HepG2 (cell line): ENCODE data around the gene KANSL3. TPM values are rescaled to one million over a fixed set of nuclear protein-coding genes. Genes with fewer than 3 reads are reported as not detected.
A peak's percentile ranks its signal among the peaks of the same experiment; 100 is the strongest.

Experiments
- AHDC1 ChIP-seq: sonication (generic); formaldehyde crosslinking; IDR thresholded peaks from 2 replicates; pipeline ENCODE4 v1.5.1; 2020; ENCODE audit warnings: mild to moderate bottlenecking, missing genetic modification reagents, borderline replicate concordance
- GRHL1 ChIP-seq: sonication (generic); formaldehyde crosslinking; conservative IDR thresholded peaks from 2 replicates; pipeline ENCODE4 v1.8.0; 2022; ENCODE audit warnings: missing genetic modification reagents
- HNF4A ChIP-seq: sonication (generic); formaldehyde crosslinking; IDR thresholded peaks from 2 replicates; pipeline ENCODE4 v1.4.0; 2020; ENCODE audit warnings: missing genetic modification reagents
- HNRNPL ChIP-seq: fragments of 200-400 bp; formaldehyde crosslinking; IDR thresholded peaks from 2 replicates; pipeline ENCODE4 v1.6.1; 2017; ENCODE audit warnings: mild to moderate bottlenecking, low read depth, low read length
- KDM4B ChIP-seq: sonication (generic); formaldehyde crosslinking; IDR thresholded peaks from 2 replicates; pipeline ENCODE4 v1.4.0; 2020; ENCODE audit warnings: missing genetic modification reagents
- MTF1 ChIP-seq: sonication (generic); formaldehyde crosslinking; IDR thresholded peaks from 2 replicates; pipeline ENCODE4 v1.5.0; 2020; ENCODE audit warnings: missing genetic modification reagents
- NCOA5 ChIP-seq: sonication (generic); formaldehyde crosslinking; IDR thresholded peaks from 2 replicates; pipeline ENCODE4 v1.4.0; 2020; ENCODE audit warnings: missing genetic modification reagents
- POLR2A ChIP-seq, 2 experiments: IDR thresholded peaks; 2 replicates each; pipeline ENCODE4 v1.6.1; 2011; ENCODE audit warnings: low read depth in 2 of 2, low read length in 2 of 2, mild to moderate bottlenecking in 1 of 2, moderate library complexity in 1 of 2; ENCODE audit not compliant: insufficient read depth in 1 of 2
- RARA ChIP-seq: IDR thresholded peaks from 2 replicates; pipeline ENCODE4 v1.6.1; 2016; ENCODE audit warnings: missing genetic modification reagents, missing compliant biosample characterization
- ZNF180 ChIP-seq: sonication (generic); formaldehyde crosslinking; IDR thresholded peaks from 2 replicates; pipeline ENCODE4 v1.4.0; 2020; ENCODE audit warnings: low read depth, missing genetic modification reagents, borderline replicate concordance
- ZNF362 ChIP-seq: sonication (generic); formaldehyde crosslinking; IDR thresholded peaks from 2 replicates; pipeline ENCODE4 v1.4.0; 2020; ENCODE audit warnings: missing genetic modification reagents, mild to moderate bottlenecking, borderline replicate concordance
- ZNF530 ChIP-seq: sonication (generic); formaldehyde crosslinking; IDR thresholded peaks from 2 replicates; pipeline ENCODE4 v1.5.0; 2020; ENCODE audit warnings: low read depth, mild to moderate bottlenecking, missing genetic modification reagents
- ZNF737 ChIP-seq: sonication (generic); formaldehyde crosslinking; IDR thresholded peaks from 2 replicates; pipeline ENCODE4 v1.5.0; 2020; ENCODE audit warnings: missing genetic modification reagents, mild to moderate bottlenecking, borderline replicate concordance
- ZSCAN31 ChIP-seq: sonication (generic); formaldehyde crosslinking; IDR thresholded peaks from 2 replicates; pipeline ENCODE4 v1.5.0; 2020; ENCODE audit warnings: low read depth, mild to moderate bottlenecking, missing genetic modification reagents
- polyA plus RNA-seq, 8 experiments: library from polyadenylated mRNA; depleted of rRNA in 3 of 8; stranded (reverse) in 7 of 8; unstranded in 1 of 8; fragments of >200 nt; fragmentation: Illumina TruSeq in 4 of 8; extraction: Trizol in 4 of 8; gene quantifications; 2 replicates each; pipeline versions ENCODE4 v1.2.1 to v1.2.3, GENCODE V29; 2011 to 2016; ENCODE audit warnings: low read depth in 4 of 8, missing spikeins in 1 of 8, mixed read lengths in 1 of 8; ENCODE audit not compliant: insufficient read depth in 1 of 8
- total RNA-seq, 5 experiments: library from RNA; depleted of rRNA; stranded (reverse); fragments of >200 nt; fragmentation: Illumina TruSeq; extraction: Trizol; gene quantifications; 2 replicates each; pipeline ENCODE4 v1.2.3, GENCODE V29; 2016; ENCODE audit warnings: low read depth in 1 of 5

The KANSL3 gene
- total and polyA plus RNA-seq, 2 of the 13 experiments (the other 11 are each of a cell fraction or from before 2014, with no cell fraction given), result 20.8 to 37.3 TPM

GRCh38 chr2:96637385-96638143 lies 548 bp downstream of the KANSL3 start (continued):
- TF ChIP-seq AHDC1 (CRISPR knock-in tag) (no peak), GRHL1 (no peak), ZSCAN31 (CRISPR knock-in tag) (0 out of 2 replicates have a peak, but pooled peaks have one; percentile 12), ZNF530 (CRISPR knock-in tag) (no peak), HNF4A (CRISPR knock-in tag) (0 out of 2 replicates have a peak, but pooled peaks have one; percentile 11), HNRNPL (0 out of 2 replicates have a peak, but pooled peaks have one; percentile 18), NCOA5 (CRISPR knock-in tag) (no peak), ZNF737 (CRISPR knock-in tag) (peak; percentile 66; the same call in 1 of the 2 replicates), MTF1 (CRISPR knock-in tag) (0 out of 2 replicates have a peak, but pooled peaks have one; percentile 6), ZNF180 (CRISPR knock-in tag) (no peak), RARA (CRISPR knock-in tag) (peak; percentile 79), ZNF362 (CRISPR knock-in tag) (peak; percentile 36; the same call in 1 of the 2 replicates), POLR2A (IDR thresholded peaks at IDR 0.05; ENCODE audit: insufficient read depth in 1 of 2, low read depth in 2 of 2, low read length in 2 of 2) (peak in 1 of 2 experiments; percentile 30; a peak in 2 of 4 replicates), KDM4B (CRISPR knock-in tag) (no peak)
